ENCODE results near the gene LENG9.

DNA sequence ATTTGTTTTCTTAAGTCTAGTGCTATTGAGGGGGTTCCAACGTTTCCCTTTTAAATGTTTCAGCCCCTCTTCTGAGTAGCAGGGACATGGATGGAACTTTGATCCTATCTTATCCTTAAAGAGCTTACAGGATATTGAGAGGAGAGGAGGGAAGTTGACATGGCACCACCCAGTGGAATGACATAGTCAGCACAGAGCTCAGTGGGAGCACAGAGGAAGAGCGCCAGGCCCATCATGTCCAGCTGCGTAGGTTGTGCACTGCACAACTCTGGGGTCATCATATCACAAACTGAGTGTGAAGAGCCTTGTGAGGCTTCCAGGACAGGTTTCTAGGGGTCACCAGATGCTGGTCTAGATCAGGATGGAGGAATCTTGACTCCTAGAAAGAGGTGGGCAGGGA, 14.1 kb upstream of the LENG9 start:
- no peak for TF ChIP-seq POLR2A (IDR thresholded peaks at IDR 0.05)
- TF ChIP-seq, protein P1, sequence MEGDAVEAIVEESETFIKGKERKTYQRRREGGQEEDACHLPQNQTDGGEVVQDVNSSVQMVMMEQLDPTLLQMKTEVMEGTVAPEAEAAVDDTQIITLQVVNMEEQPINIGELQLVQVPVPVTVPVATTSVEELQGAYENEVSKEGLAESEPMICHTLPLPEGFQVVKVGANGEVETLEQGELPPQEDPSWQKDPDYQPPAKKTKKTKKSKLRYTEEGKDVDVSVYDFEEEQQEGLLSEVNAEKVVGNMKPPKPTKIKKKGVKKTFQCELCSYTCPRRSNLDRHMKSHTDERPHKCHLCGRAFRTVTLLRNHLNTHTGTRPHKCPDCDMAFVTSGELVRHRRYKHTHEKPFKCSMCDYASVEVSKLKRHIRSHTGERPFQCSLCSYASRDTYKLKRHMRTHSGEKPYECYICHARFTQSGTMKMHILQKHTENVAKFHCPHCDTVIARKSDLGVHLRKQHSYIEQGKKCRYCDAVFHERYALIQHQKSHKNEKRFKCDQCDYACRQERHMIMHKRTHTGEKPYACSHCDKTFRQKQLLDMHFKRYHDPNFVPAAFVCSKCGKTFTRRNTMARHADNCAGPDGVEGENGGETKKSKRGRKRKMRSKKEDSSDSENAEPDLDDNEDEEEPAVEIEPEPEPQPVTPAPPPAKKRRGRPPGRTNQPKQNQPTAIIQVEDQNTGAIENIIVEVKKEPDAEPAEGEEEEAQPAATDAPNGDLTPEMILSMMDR (IDR thresholded peaks at IDR 0.05 in 4 of 5, conservative IDR thresholded peaks at IDR 0.05 in 1 of 5), result no peak

Data from gastrocnemius medialis (tissue), 4 donors.